ENCODE results near the gene PRDM10. TPM values are rescaled to one million over a fixed set of nuclear protein-coding genes. Genes with fewer than 3 reads are reported as not detected.

The PRDM10 gene
- total RNA-seq, 1 donor from 2014 or later, result 4.7 TPM

- no peak for TF ChIP-seq CTCF (IDR thresholded peaks at IDR 0.05; ENCODE audit: insufficient read depth, low read length, severe bottlenecking)
- FAIRE-seq (no peak), DNase-seq (ENCODE audit: low read depth) (no peak)
- Histone ChIP-seq H3K27me3 (ENCODE audit: control insufficient read depth, insufficient read depth, low read length) (no peaks in the 10 kb centered on the region), H3K36me3 (ENCODE audit: control insufficient read depth, insufficient read depth, low read length) (no peaks in the 10 kb centered on the region), H3K4me3 (ENCODE audit: low read depth, low read length) (no peak overlapping the region)
Measured at GRCh38 chr11:129979046-129979605, 23.5 kb downstream of the PRDM10 start.

GRCh38 chr11:129978447-129978846 lies 24.2 kb downstream of the PRDM10 start:
- no peak for TF ChIP-seq CTCF (IDR thresholded peaks at IDR 0.05; ENCODE audit: insufficient read depth, low read length, severe bottlenecking)
- FAIRE-seq (no peak), DNase-seq (ENCODE audit: low read depth) (no peak)
- H3K27me3 ChIP-seq (ENCODE audit: control insufficient read depth, insufficient read depth, low read length), result no peaks in the 10 kb centered on the region
- no peak overlapping the region for H3K4me3 ChIP-seq (ENCODE audit: low read depth, low read length)
- H3K36me3 ChIP-seq (ENCODE audit: control insufficient read depth, insufficient read depth, low read length), result no peaks in the 10 kb centered on the region

- DNase-seq (ENCODE audit: low read depth) (no peak), FAIRE-seq (no peak)
- Histone ChIP-seq H3K36me3 (ENCODE audit: control insufficient read depth, insufficient read depth, low read length) (no peaks in the 10 kb centered on the region), H3K27me3 (ENCODE audit: control insufficient read depth, insufficient read depth, low read length) (no peaks in the 10 kb centered on the region), H3K4me3 (ENCODE audit: low read depth, low read length) (no peak overlapping the region)
- TF ChIP-seq CTCF (IDR thresholded peaks at IDR 0.05; ENCODE audit: insufficient read depth, low read length, severe bottlenecking), result no peak
Measured at GRCh38 chr11:129976328-129976727, 26.3 kb downstream of the PRDM10 start.

GRCh38 chr11:129975543-129975942 lies 27.1 kb downstream of the PRDM10 start:
- no peaks in the 10 kb centered on the region for H3K27me3 ChIP-seq (ENCODE audit: control insufficient read depth, insufficient read depth, low read length)
- FAIRE-seq (no peak), DNase-seq (ENCODE audit: low read depth) (no peak)
- no peaks in the 10 kb centered on the region for H3K36me3 ChIP-seq (ENCODE audit: control insufficient read depth, insufficient read depth, low read length)
- no peak for TF ChIP-seq CTCF (IDR thresholded peaks at IDR 0.05; ENCODE audit: insufficient read depth, low read length, severe bottlenecking)
- no peak overlapping the region for H3K4me3 ChIP-seq (ENCODE audit: low read depth, low read length)

GRCh38 chr11:129974672-129975071 lies 28.0 kb downstream of the PRDM10 start:
- H3K36me3 ChIP-seq (ENCODE audit: control insufficient read depth, insufficient read depth, low read length), result no peaks in the 10 kb centered on the region
- TF ChIP-seq CTCF (IDR thresholded peaks at IDR 0.05; ENCODE audit: insufficient read depth, low read length, severe bottlenecking), result no peak
- no peak overlapping the region for H3K4me3 ChIP-seq (ENCODE audit: low read depth, low read length)
- FAIRE-seq (no peak), DNase-seq (ENCODE audit: low read depth) (no peak)
- no peaks in the 10 kb centered on the region for H3K27me3 ChIP-seq (ENCODE audit: control insufficient read depth, insufficient read depth, low read length)

- Histone ChIP-seq H3K4me3 (ENCODE audit: low read depth, low read length) (no peak overlapping the region), H3K27me3 (ENCODE audit: control insufficient read depth, insufficient read depth, low read length) (no peaks in the 10 kb centered on the region), H3K36me3 (ENCODE audit: control insufficient read depth, insufficient read depth, low read length) (no peaks in the 10 kb centered on the region)
- FAIRE-seq (no peak), DNase-seq (ENCODE audit: low read depth) (no peak)
- no peak for TF ChIP-seq CTCF (IDR thresholded peaks at IDR 0.05; ENCODE audit: insufficient read depth, low read length, severe bottlenecking)
Measured at GRCh38 chr11:129974237-129974636, 28.4 kb downstream of the PRDM10 start.

Data from bronchial epithelial cell (primary cell).